Nephron (organoid): ENCODE data around the gene SFMBT1.

ENCODE experiments used
- H3K27ac Mint-ChIP-seq, 3 experiments: 2 replicates each; pipeline ENCODE4 v1.8.0; 2020; ENCODE audit warnings: mixed read lengths in 3 of 3, mild to moderate bottlenecking in 2 of 3, moderate library complexity in 1 of 3
- H3K27me3 Mint-ChIP-seq: 2 replicates; pipeline ENCODE4 v1.8.0; 2021; ENCODE audit warnings: low read depth, mild to moderate bottlenecking, moderate library complexity, mixed read lengths
- H3K36me3 Mint-ChIP-seq: 2 replicates; pipeline ENCODE4 v1.8.0; 2020; ENCODE audit warnings: low read depth, mixed read lengths
- H3K4me1 Mint-ChIP-seq: 2 replicates; pipeline ENCODE4 v1.8.0; 2020; ENCODE audit warnings: mixed read lengths
- H3K4me3 Mint-ChIP-seq, 3 experiments: 2 replicates each; pipeline ENCODE4 v1.8.0; 2020; ENCODE audit warnings: mild to moderate bottlenecking in 3 of 3, mixed read lengths in 3 of 3, moderate library complexity in 2 of 3
- H3K9me3 Mint-ChIP-seq: 2 replicates; pipeline ENCODE4 v1.8.0; 2020; ENCODE audit warnings: mixed read lengths
- TF ChIP-seq, protein P1 (sequence below), 3 experiments: fragments of 200-600 bp; sonication (generic); IDR thresholded peaks; one replicate each; pipeline ENCODE4 v1.5.0; 2021; ENCODE audit warnings: antibody characterized with exemption in 3 of 3; ENCODE audit not compliant: unreplicated experiment in 3 of 3

SFMBT1 gene

GRCh38 chr3:53005338-53005737 lies 40.5 kb downstream of the SFMBT1 start:
- Mint-ChIP-seq H3K27me3 (no peaks in the 10 kb centered on the region), H3K36me3 (no peaks in the 10 kb centered on the region)

GRCh38 chr3:53003320-53003719 lies 42.6 kb downstream of the SFMBT1 start:
- no peaks in the 10 kb centered on the region for H3K4me1 Mint-ChIP-seq
- no peaks in the 10 kb centered on the region for H3K9me3 Mint-ChIP-seq
- H3K4me3 Mint-ChIP-seq = no peak overlapping the region
- TF ChIP-seq, protein P1, sequence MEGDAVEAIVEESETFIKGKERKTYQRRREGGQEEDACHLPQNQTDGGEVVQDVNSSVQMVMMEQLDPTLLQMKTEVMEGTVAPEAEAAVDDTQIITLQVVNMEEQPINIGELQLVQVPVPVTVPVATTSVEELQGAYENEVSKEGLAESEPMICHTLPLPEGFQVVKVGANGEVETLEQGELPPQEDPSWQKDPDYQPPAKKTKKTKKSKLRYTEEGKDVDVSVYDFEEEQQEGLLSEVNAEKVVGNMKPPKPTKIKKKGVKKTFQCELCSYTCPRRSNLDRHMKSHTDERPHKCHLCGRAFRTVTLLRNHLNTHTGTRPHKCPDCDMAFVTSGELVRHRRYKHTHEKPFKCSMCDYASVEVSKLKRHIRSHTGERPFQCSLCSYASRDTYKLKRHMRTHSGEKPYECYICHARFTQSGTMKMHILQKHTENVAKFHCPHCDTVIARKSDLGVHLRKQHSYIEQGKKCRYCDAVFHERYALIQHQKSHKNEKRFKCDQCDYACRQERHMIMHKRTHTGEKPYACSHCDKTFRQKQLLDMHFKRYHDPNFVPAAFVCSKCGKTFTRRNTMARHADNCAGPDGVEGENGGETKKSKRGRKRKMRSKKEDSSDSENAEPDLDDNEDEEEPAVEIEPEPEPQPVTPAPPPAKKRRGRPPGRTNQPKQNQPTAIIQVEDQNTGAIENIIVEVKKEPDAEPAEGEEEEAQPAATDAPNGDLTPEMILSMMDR (IDR thresholded peaks at IDR 0.05; ENCODE audit: unreplicated experiment in 3 of 3) = no peak
- no peaks in the 10 kb centered on the region for H3K27me3 Mint-ChIP-seq
- H3K27ac Mint-ChIP-seq = no peak overlapping the region
- H3K36me3 Mint-ChIP-seq = no peaks in the 10 kb centered on the region

More at GRCh38 chr3:53005338-53005737, 40.5 kb downstream of the SFMBT1 start:
- TF ChIP-seq, protein P1 (IDR thresholded peaks at IDR 0.05; ENCODE audit: unreplicated experiment in 3 of 3) = no peak
- Mint-ChIP-seq H3K27ac (no peak overlapping the region), H3K9me3 (no peaks in the 10 kb centered on the region), H3K4me1 (no peaks in the 10 kb centered on the region), H3K4me3 (no peak overlapping the region)

DNA sequence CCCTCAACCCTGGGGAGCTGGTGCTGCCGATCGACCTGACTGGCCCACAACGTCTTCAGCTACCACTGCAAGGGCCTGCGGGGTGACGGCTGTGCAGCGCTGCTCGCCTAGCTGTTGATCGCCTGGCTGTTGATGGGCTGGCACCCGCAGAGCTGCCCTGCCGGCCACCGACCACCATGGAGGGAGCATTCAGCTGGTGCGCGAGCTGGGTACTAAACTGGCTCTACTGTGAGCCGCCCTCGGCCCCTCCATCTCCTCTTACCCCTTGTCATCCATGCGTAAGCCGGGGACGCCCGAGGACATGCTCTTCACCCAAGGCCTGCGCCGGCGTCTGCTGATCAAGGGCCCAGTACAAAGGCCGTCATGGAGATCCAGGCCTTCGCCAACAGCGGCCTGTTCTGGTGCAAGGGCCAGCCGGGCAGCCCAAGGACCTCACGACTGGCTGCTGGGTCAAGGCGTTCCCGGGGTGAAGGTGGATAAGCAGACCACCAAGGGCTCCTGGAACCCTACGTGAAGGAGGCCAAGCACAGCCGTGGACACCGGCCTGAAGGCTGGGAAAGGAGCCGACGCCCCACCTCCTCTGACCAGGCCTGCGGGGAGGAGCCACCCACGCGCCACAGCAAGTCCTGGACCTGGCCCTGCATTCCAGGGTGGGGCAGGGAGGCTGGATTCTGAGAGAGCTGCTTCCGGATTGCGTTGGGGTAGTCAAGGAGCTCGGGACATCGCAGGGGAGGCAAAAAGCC lies 46.9 kb downstream of the SFMBT1 start:
- H3K9me3 Mint-ChIP-seq = no peaks in the 10 kb centered on the region
- H3K36me3 Mint-ChIP-seq = peaks cover 3% of the 10 kb centered on the region
- TF ChIP-seq, protein P1 (IDR thresholded peaks at IDR 0.05; ENCODE audit: unreplicated experiment in 3 of 3) = no peak
- no peak overlapping the region for H3K27ac Mint-ChIP-seq
- H3K4me3 Mint-ChIP-seq = no peak overlapping the region
- H3K27me3 Mint-ChIP-seq = no peaks in the 10 kb centered on the region
- H3K4me1 Mint-ChIP-seq = no peaks in the 10 kb centered on the region

DNA sequence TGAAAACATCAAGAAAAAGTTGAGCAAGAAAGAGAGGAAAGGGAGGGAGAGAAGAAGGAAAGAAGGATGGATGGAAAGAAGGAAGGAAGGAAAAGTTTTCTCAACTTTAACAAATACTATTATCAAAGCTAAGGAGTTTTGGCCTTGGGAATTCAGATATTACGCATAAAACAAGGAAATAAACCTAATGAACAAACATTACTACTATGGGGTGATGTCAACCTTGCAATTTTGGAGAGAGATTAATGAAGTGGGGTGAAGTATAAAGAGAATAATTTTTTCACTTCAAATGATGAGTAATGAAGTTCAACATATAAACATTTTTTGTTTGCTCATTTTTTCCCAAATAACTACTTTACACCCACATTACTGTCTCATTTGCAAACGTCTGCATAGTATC lies 55.2 kb downstream of the SFMBT1 start:
- H3K9me3 Mint-ChIP-seq = no peaks in the 10 kb centered on the region
- no peaks in the 10 kb centered on the region for H3K36me3 Mint-ChIP-seq
- H3K27ac Mint-ChIP-seq = no peak overlapping the region
- H3K27me3 Mint-ChIP-seq = no peaks in the 10 kb centered on the region
- TF ChIP-seq, protein P1 (IDR thresholded peaks at IDR 0.05; ENCODE audit: unreplicated experiment in 3 of 3) = no peak
- H3K4me1 Mint-ChIP-seq = no peaks in the 10 kb centered on the region
- H3K4me3 Mint-ChIP-seq = no peak overlapping the region

GRCh38 chr3:52986938-52987337 lies 58.9 kb downstream of the SFMBT1 start:
- H3K4me1 Mint-ChIP-seq = peaks cover 10% of the 10 kb centered on the region
- peaks cover 2% of the 10 kb centered on the region for H3K9me3 Mint-ChIP-seq
- no peaks in the 10 kb centered on the region for H3K27me3 Mint-ChIP-seq
- H3K36me3 Mint-ChIP-seq = no peaks in the 10 kb centered on the region
- no peak overlapping the region for H3K4me3 Mint-ChIP-seq
- H3K27ac Mint-ChIP-seq = no peak overlapping the region
- TF ChIP-seq, protein P1 (IDR thresholded peaks at IDR 0.05; ENCODE audit: unreplicated experiment in 3 of 3) = peak in 1 of 3 experiments; percentile 34

DNA sequence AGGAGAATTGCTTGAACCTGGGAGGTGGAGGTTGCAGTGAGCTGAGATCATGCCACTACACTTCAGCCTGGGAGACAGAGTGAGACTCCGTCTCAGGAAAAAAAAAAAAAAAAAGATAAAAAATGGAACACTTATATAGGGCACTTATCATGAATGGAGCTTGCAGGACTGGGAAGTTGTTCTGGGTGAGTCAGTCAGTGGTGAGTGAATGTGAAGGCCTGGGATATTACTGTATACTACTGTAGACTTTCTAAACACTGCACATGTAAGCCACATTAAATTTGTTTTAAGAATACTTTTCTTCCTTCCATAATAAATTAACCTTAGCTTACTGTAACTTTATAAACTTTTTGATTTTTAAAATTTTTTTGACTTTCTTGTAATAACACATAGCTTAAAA lies 59.8 kb downstream of the SFMBT1 start:
- H3K9me3 Mint-ChIP-seq = peaks cover 2% of the 10 kb centered on the region
- H3K27me3 Mint-ChIP-seq = no peaks in the 10 kb centered on the region
- peaks cover 10% of the 10 kb centered on the region for H3K4me1 Mint-ChIP-seq
- H3K36me3 Mint-ChIP-seq = no peaks in the 10 kb centered on the region
- H3K27ac Mint-ChIP-seq = no peak overlapping the region
- H3K4me3 Mint-ChIP-seq = no peak overlapping the region
- TF ChIP-seq, protein P1 (IDR thresholded peaks at IDR 0.05; ENCODE audit: unreplicated experiment in 3 of 3) = no peak
